H9 (cell line): ENCODE data around the gene KRT36. TPM values are rescaled to one million over a fixed set of nuclear protein-coding genes. Genes with fewer than 3 reads are reported as not detected.
A peak's percentile ranks its signal among the peaks of the same experiment; 100 is the strongest.

Experiments
- DNase-seq: peaks from one replicate; pipeline ENCODE4 v3.0.0-alpha.2; 2017
- H2AFZ ChIP-seq: one replicate; pipeline ENCODE4 v1.6.1; 2013; ENCODE audit warnings: mild to moderate bottlenecking, low read length, control low read depth, moderate library complexity
- H2AK5ac ChIP-seq: 2 replicates; pipeline ENCODE4 v1.6.1; 2013; ENCODE audit warnings: low read length, control low read depth, mixed read lengths; ENCODE audit not compliant: insufficient read length
- H2BK120ac ChIP-seq: one replicate; pipeline ENCODE4 v1.6.1; 2013; ENCODE audit warnings: low read depth, mild to moderate bottlenecking, low read length, control low read depth, inconsistent platforms; ENCODE audit not compliant: poor library complexity, severe bottlenecking
- H2BK12ac ChIP-seq: 2 replicates; pipeline ENCODE4 v1.6.1; 2013; ENCODE audit warnings: low read length, control low read depth, mixed read lengths, low read depth; ENCODE audit not compliant: insufficient read length
- H2BK15ac ChIP-seq: 2 replicates; pipeline ENCODE4 v1.6.1; 2013; ENCODE audit warnings: low read depth, low read length, control low read depth
- H2BK20ac ChIP-seq: one replicate; pipeline ENCODE4 v1.6.1; 2013; ENCODE audit warnings: low read depth, mild to moderate bottlenecking, low read length, control low read depth, inconsistent platforms; ENCODE audit not compliant: poor library complexity, severe bottlenecking
- H2BK5ac ChIP-seq: 2 replicates; pipeline ENCODE4 v1.6.1; 2013; ENCODE audit warnings: low read length, control low read depth, mixed read lengths; ENCODE audit not compliant: insufficient read length
- H3K14ac ChIP-seq: 2 replicates; pipeline ENCODE4 v1.6.1; 2013; ENCODE audit warnings: low read length, control low read depth; ENCODE audit not compliant: insufficient read depth
- H3K18ac ChIP-seq: 2 replicates; pipeline ENCODE4 v1.6.1; 2013; ENCODE audit warnings: low read depth, mild to moderate bottlenecking, mixed read lengths, low read length, control low read depth; ENCODE audit not compliant: insufficient read length
- H3K23ac ChIP-seq: 2 replicates; pipeline ENCODE4 v1.6.1; 2013; ENCODE audit warnings: low read length, control low read depth, mixed read lengths, low read depth; ENCODE audit not compliant: insufficient read length
- H3K23me2 ChIP-seq: 2 replicates; pipeline ENCODE4 v1.6.1; 2013; ENCODE audit warnings: low read depth, mild to moderate bottlenecking, mixed read lengths, low read length, control low read depth; ENCODE audit not compliant: insufficient read length, poor library complexity, severe bottlenecking
- H3K27ac ChIP-seq: 2 replicates; pipeline ENCODE4 v1.5.1; 2013; ENCODE audit warnings: low read length, control low read depth, mixed read lengths, low read depth; ENCODE audit not compliant: insufficient read length
- H3K27me3 ChIP-seq: 2 replicates; pipeline ENCODE4 v1.6.1; 2013; ENCODE audit warnings: low read length, control low read depth, inconsistent platforms; ENCODE audit not compliant: insufficient read depth
- H3K4ac ChIP-seq: 2 replicates; pipeline ENCODE4 v1.6.1; 2013; ENCODE audit warnings: low read depth, mild to moderate bottlenecking, control low read depth, inconsistent platforms, low read length, moderate library complexity
- H3K4me1 ChIP-seq: 2 replicates; pipeline ENCODE4 v1.6.1; 2013; ENCODE audit warnings: low read length, control low read depth, inconsistent platforms; ENCODE audit not compliant: insufficient read depth
- H3K4me2 ChIP-seq: 2 replicates; pipeline ENCODE4 v1.6.1; 2013; ENCODE audit warnings: low read length, control low read depth, mixed read lengths; ENCODE audit not compliant: insufficient read length, insufficient read depth
- H3K56ac ChIP-seq: 2 replicates; pipeline ENCODE4 v1.6.1; 2013; ENCODE audit warnings: low read depth, mild to moderate bottlenecking, mixed read lengths, low read length, control low read depth; ENCODE audit not compliant: insufficient read length
- H3K79me1 ChIP-seq: 2 replicates; pipeline ENCODE4 v1.6.1; 2013; ENCODE audit warnings: low read depth, mild to moderate bottlenecking, moderate library complexity, low read length, control low read depth, inconsistent platforms; ENCODE audit not compliant: insufficient read depth, poor library complexity, severe bottlenecking
- H3K79me2 ChIP-seq: 2 replicates; pipeline ENCODE4 v1.6.1; 2013; ENCODE audit warnings: low read length, control low read depth, inconsistent platforms; ENCODE audit not compliant: insufficient read depth
- H3K9ac ChIP-seq: 2 replicates; pipeline ENCODE4 v1.6.1; 2013; ENCODE audit warnings: low read length, control low read depth, mixed read lengths; ENCODE audit not compliant: insufficient read length; ENCODE audit errors: extremely low read depth
- H3K9me3 ChIP-seq: one replicate; pipeline ENCODE4 v1.6.1; 2013; ENCODE audit warnings: low read depth, low read length, inconsistent platforms; ENCODE audit not compliant: control insufficient read depth
- H3T11ph ChIP-seq: one replicate; pipeline ENCODE4 v1.6.1; 2013; ENCODE audit warnings: mild to moderate bottlenecking, low read length, control low read depth, inconsistent platforms
- H4K20me1 ChIP-seq: one replicate; pipeline ENCODE4 v1.6.1; 2013; ENCODE audit not compliant: control insufficient read depth, insufficient read length, insufficient read depth
- H4K5ac ChIP-seq: 2 replicates; pipeline ENCODE4 v1.6.1; 2013; ENCODE audit warnings: low read depth, mild to moderate bottlenecking, mixed read lengths, low read length, control low read depth; ENCODE audit not compliant: insufficient read length
- H4K8ac ChIP-seq: replicated peaks from 2 replicates; pipeline ENCODE4 v1.6.1; 2013; ENCODE audit warnings: low read length, control low read depth, mixed read lengths, low read depth; ENCODE audit not compliant: insufficient read length
- H4K91ac ChIP-seq: 2 replicates; pipeline ENCODE4 v1.6.1; 2013; ENCODE audit warnings: low read depth, mild to moderate bottlenecking, moderate library complexity, mixed read lengths, low read length, control low read depth; ENCODE audit not compliant: insufficient read length
- H3K27ac Mint-ChIP-seq, 3 experiments: 2 replicates in 2 of 3; 3 replicates in 1 of 3; pipeline ENCODE4 v1.8.0; 2020 to 2021; ENCODE audit warnings: mixed read lengths in 3 of 3, mild to moderate bottlenecking in 1 of 3, moderate library complexity in 1 of 3
- H3K27me3 Mint-ChIP-seq: 2 replicates; pipeline ENCODE4 v1.8.0; 2021; ENCODE audit warnings: low read depth, mild to moderate bottlenecking, moderate library complexity, mixed read lengths
- H3K36me3 Mint-ChIP-seq, 3 experiments: 2 replicates in 2 of 3; 3 replicates in 1 of 3; pipeline ENCODE4 v1.8.0; 2020 to 2021; ENCODE audit warnings: low read depth in 3 of 3, mixed read lengths in 3 of 3; ENCODE audit not compliant: insufficient read depth in 1 of 3
- H3K4me1 Mint-ChIP-seq, 2 experiments: 2 replicates each; pipeline ENCODE4 v1.8.0; 2020; ENCODE audit warnings: mixed read lengths in 2 of 2
- H3K4me3 Mint-ChIP-seq, 2 experiments: 2 replicates in 1 of 2; 3 replicates in 1 of 2; pipeline ENCODE4 v1.8.0; 2020 to 2021; ENCODE audit warnings: mild to moderate bottlenecking in 2 of 2, mixed read lengths in 2 of 2, moderate library complexity in 1 of 2
- H3K9me3 Mint-ChIP-seq, 2 experiments: 2 replicates in 1 of 2; 3 replicates in 1 of 2; pipeline ENCODE4 v1.8.0; 2020; ENCODE audit warnings: mild to moderate bottlenecking in 2 of 2, mixed read lengths in 2 of 2, moderate library complexity in 1 of 2
- WGBS: extraction: QIAGEN DNeasy Blood & Tissue Kit; methylation state at CpG from one replicate; pipeline ENCODE4 v1.1.7; 2013; ENCODE audit warnings: missing lambda C conversion rate, low lambda C conversion rate, mixed read lengths; ENCODE audit not compliant: insufficient read length; ENCODE audit errors: extremely low coverage; 5-methylcytosine and 5-hydroxymethylcytosine counted together
- total RNA-seq: library from RNA; stranded (reverse); gene quantifications from 2 replicates; pipeline ENCODE4 v1.2.1, GENCODE V29; 2021
- TF ChIP-seq, protein P1 (sequence below): fragments of 200-600 bp; sonication (generic); conservative IDR thresholded peaks from 3 replicates; pipeline ENCODE4 v1.8.0; 2021; ENCODE audit warnings: antibody characterized with exemption, mild to moderate bottlenecking

The KRT36 gene
- total RNA-seq, 1 experiment from 2014 or later: not detected

DNA sequence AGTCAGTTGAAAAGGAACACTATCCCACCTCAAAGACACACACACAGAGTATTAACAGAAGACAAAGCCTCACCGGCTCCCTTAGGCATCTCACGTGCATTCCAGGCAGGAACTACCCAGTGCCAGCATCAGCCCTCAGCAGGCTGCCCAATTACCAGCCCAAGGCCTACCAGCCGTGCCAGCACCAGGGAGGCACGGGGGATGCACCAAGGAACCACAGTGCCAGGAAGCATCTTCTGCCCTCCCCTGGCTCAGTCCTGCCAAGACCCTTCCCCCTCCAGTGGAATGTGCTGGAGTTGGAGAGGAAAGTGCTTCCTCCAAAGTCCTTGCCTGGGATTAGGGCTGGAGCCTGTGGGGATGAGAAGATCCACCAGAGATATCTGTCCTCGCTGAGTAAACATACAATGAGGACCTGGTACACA is 49.4 kb upstream of the KRT36 start:
- no peak overlapping the region for H2BK20ac ChIP-seq
- H3K18ac ChIP-seq: no peak overlapping the region
- H3K79me2 ChIP-seq: no peaks in the 10 kb centered on the region
- H3K79me1 ChIP-seq: no peaks in the 10 kb centered on the region
- no peak overlapping the region for H3K4me2 ChIP-seq
- no peak for DNase-seq
- no peaks in the 10 kb centered on the region for H3K9me3 ChIP-seq
- Mint-ChIP-seq H3K9me3 (peaks cover 0 to 3% of the 10 kb centered on the region in 2 experiments; a peak in 2 of 5 replicates), H3K36me3 (no peaks in the 10 kb centered on the region), H3K4me1 (peaks cover 49 to 64% of the 10 kb centered on the region in 2 experiments), H3K4me3 (no peak overlapping the region), H3K27ac (peak overlapping the region in 2 of 3 experiments; percentile 45 to 50; a peak in 3 of 7 replicates), H3K27me3 (peaks cover 6% of the 10 kb centered on the region)
- WGBS: no CpG with 5 or more reads among the region's 5 CpGs
- no peak overlapping the region for H2BK12ac ChIP-seq
- H3T11ph ChIP-seq: no peak overlapping the region
- no peak overlapping the region for H3K27ac ChIP-seq
- no peak overlapping the region for H4K8ac ChIP-seq
- H3K56ac ChIP-seq: no peak overlapping the region
- no peak overlapping the region for H2BK120ac ChIP-seq
- H3K4ac ChIP-seq: no peak overlapping the region
- no peak overlapping the region for H3K23ac ChIP-seq
- no peak overlapping the region for H2BK5ac ChIP-seq
- H2AK5ac ChIP-seq: no peak overlapping the region
- H2BK15ac ChIP-seq: no peak overlapping the region
- H3K9ac ChIP-seq: no peak overlapping the region
- no peaks in the 10 kb centered on the region for H4K20me1 ChIP-seq
- no peak overlapping the region for H2AFZ ChIP-seq
- peak overlapping the region; percentile 50; the same call in 1 of the 2 replicates for H3K14ac ChIP-seq
- peaks cover 2% of the 10 kb centered on the region; the same call in 1 of the 2 replicates for H3K4me1 ChIP-seq
- TF ChIP-seq, protein P1, sequence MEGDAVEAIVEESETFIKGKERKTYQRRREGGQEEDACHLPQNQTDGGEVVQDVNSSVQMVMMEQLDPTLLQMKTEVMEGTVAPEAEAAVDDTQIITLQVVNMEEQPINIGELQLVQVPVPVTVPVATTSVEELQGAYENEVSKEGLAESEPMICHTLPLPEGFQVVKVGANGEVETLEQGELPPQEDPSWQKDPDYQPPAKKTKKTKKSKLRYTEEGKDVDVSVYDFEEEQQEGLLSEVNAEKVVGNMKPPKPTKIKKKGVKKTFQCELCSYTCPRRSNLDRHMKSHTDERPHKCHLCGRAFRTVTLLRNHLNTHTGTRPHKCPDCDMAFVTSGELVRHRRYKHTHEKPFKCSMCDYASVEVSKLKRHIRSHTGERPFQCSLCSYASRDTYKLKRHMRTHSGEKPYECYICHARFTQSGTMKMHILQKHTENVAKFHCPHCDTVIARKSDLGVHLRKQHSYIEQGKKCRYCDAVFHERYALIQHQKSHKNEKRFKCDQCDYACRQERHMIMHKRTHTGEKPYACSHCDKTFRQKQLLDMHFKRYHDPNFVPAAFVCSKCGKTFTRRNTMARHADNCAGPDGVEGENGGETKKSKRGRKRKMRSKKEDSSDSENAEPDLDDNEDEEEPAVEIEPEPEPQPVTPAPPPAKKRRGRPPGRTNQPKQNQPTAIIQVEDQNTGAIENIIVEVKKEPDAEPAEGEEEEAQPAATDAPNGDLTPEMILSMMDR: no peak
- no peaks in the 10 kb centered on the region for H3K23me2 ChIP-seq
- H3K27me3 ChIP-seq: no peaks in the 10 kb centered on the region
- H4K91ac ChIP-seq: no peak overlapping the region
- no peak overlapping the region for H4K5ac ChIP-seq
